A673 (cell line): ENCODE results near the gene TANC1.

Experiments
- CTCF ChIP-seq: fragments of 300-800, 200-600 bp; sonication (generic); conservative IDR thresholded peaks from 2 replicates; pipeline ENCODE4 v1.5.1; 2017; ENCODE audit warnings: low read depth, mild to moderate bottlenecking, antibody characterized with exemption, low read length, moderate library complexity, mixed read lengths
- EZH2 ChIP-seq: fragments of 200-600 bp; sonication (generic); IDR thresholded peaks from 2 replicates; pipeline ENCODE4 v1.6.1; 2017; ENCODE audit warnings: borderline replicate concordance, low read depth, mild to moderate bottlenecking, mixed read lengths, antibody characterized with exemption, low read length; ENCODE audit not compliant: poor library complexity, severe bottlenecking

- no peak for TF ChIP-seq CTCF
- no peak for TF ChIP-seq EZH2
Measured at GRCh38 chr2:159022019-159022418, 53.6 kb downstream of the TANC1 start.
